Liver (tissue), 9 donors: ENCODE data around the gene EIF3L. TPM values are rescaled to one million over a fixed set of nuclear protein-coding genes. Genes with fewer than 3 reads are reported as not detected.

ENCODE experiments used
- DNase-seq: peaks from one replicate; pipeline ENCODE4 v3.0.0-alpha.2; 2017; ENCODE audit warnings: low spot score
- H3K27ac ChIP-seq, 2 donors: one replicate each; pipeline ENCODE4 v1.7.0; 2013; ENCODE audit warnings: inconsistent platforms in 2 of 2, low read length in 2 of 2, control low read depth in 1 of 2, low read depth in 1 of 2, mild to moderate bottlenecking in 1 of 2
- H3K27me3 ChIP-seq, 4 donors: one replicate each; pipeline versions ENCODE4 v1.6.1 to v1.7.0; 2013; ENCODE audit warnings: low read length in 3 of 4, inconsistent platforms in 1 of 4, mild to moderate bottlenecking in 1 of 4, moderate library complexity in 1 of 4; ENCODE audit not compliant: control insufficient read depth in 4 of 4, insufficient read depth in 4 of 4
- H3K36me3 ChIP-seq, 4 donors: one replicate each; pipeline versions ENCODE4 v1.6.1 to v1.7.0; 2013; ENCODE audit warnings: low read length in 3 of 4, mild to moderate bottlenecking in 3 of 4, low read depth in 1 of 4, moderate library complexity in 1 of 4; ENCODE audit not compliant: control insufficient read depth in 4 of 4, insufficient read depth in 3 of 4
- H3K4me1 ChIP-seq, 4 donors: one replicate each; pipeline versions ENCODE4 v1.6.1 to v1.7.0; 2013; ENCODE audit warnings: low read length in 3 of 4, mild to moderate bottlenecking in 3 of 4, moderate library complexity in 1 of 4; ENCODE audit not compliant: control insufficient read depth in 4 of 4, insufficient read depth in 4 of 4
- H3K4me3 ChIP-seq, 3 donors: one replicate each; pipeline versions ENCODE4 v1.6.1 to v1.7.0; 2013; ENCODE audit warnings: low read length in 3 of 3, control low read depth in 1 of 3, low read depth in 1 of 3, mild to moderate bottlenecking in 1 of 3
- H3K9ac ChIP-seq, 2 donors: one replicate each; pipeline ENCODE4 v1.7.0; 2013; ENCODE audit warnings: low read length in 2 of 2, mild to moderate bottlenecking in 2 of 2, moderate library complexity in 2 of 2, control low read depth in 1 of 2, low read depth in 1 of 2
- H3K9me3 ChIP-seq, 4 donors: one replicate each; pipeline versions ENCODE4 v1.6.1 to v1.7.0; 2013; ENCODE audit warnings: low read length in 3 of 4; ENCODE audit not compliant: control insufficient read depth in 4 of 4
- EGR1 ChIP-seq, 2 donors: IDR thresholded peaks; 2 replicates each; pipeline ENCODE4 v1.6.1; 2016 to 2018; ENCODE audit warnings: antibody characterized with exemption in 2 of 2, low read depth in 2 of 2
- FOXA1 ChIP-seq: IDR thresholded peaks from 2 replicates; pipeline ENCODE4 v1.6.1; 2016; ENCODE audit warnings: antibody characterized with exemption
- FOXA2 ChIP-seq: IDR thresholded peaks from 2 replicates; pipeline ENCODE4 v1.6.1; 2016; ENCODE audit warnings: antibody characterized with exemption
- GABPA ChIP-seq, 2 donors: IDR thresholded peaks in 1 of 2; conservative IDR thresholded peaks in 1 of 2; 2 replicates each; pipeline ENCODE4 v1.6.1; 2016; ENCODE audit warnings: antibody characterized with exemption in 2 of 2, mild to moderate bottlenecking in 1 of 2, moderate library complexity in 1 of 2
- HNF4A ChIP-seq, 2 donors: conservative IDR thresholded peaks; 2 replicates each; pipeline ENCODE4 v1.6.1; 2016; ENCODE audit warnings: antibody characterized with exemption in 2 of 2, mild to moderate bottlenecking in 2 of 2
- HNF4G ChIP-seq: IDR thresholded peaks from 2 replicates; pipeline ENCODE4 v1.6.1; 2016; ENCODE audit warnings: antibody characterized with exemption
- JUND ChIP-seq, 2 donors: IDR thresholded peaks; 2 replicates each; pipeline ENCODE4 v1.6.1; 2016; ENCODE audit warnings: antibody characterized with exemption in 2 of 2
- MAX ChIP-seq: IDR thresholded peaks from 2 replicates; pipeline ENCODE4 v1.6.1; 2016; ENCODE audit warnings: antibody characterized with exemption
- NR2F2 ChIP-seq: IDR thresholded peaks from 2 replicates; pipeline ENCODE4 v1.6.1; 2016; ENCODE audit warnings: antibody characterized with exemption
- RAD21 ChIP-seq, 2 donors: IDR thresholded peaks; 2 replicates each; pipeline ENCODE4 v1.6.1; 2016; ENCODE audit warnings: antibody characterized with exemption in 2 of 2, mild to moderate bottlenecking in 2 of 2
- REST ChIP-seq: IDR thresholded peaks from 2 replicates; pipeline ENCODE4 v1.6.1; 2016; ENCODE audit warnings: antibody characterized with exemption, mild to moderate bottlenecking
- RXRA ChIP-seq, 2 donors: IDR thresholded peaks; 2 replicates each; pipeline ENCODE4 v1.6.1; 2017 to 2018; ENCODE audit warnings: antibody characterized with exemption in 2 of 2, mild to moderate bottlenecking in 1 of 2
- TAF1 ChIP-seq: conservative IDR thresholded peaks from 2 replicates; pipeline ENCODE4 v1.6.1; 2016; ENCODE audit warnings: antibody characterized with exemption, mild to moderate bottlenecking
- YY1 ChIP-seq: IDR thresholded peaks from 2 replicates; pipeline ENCODE4 v1.6.1; 2016; ENCODE audit warnings: antibody characterized with exemption, mild to moderate bottlenecking
- WGBS: extraction: QIAGEN DNeasy Blood & Tissue Kit; methylation state at CpG from one replicate; pipeline ENCODE4 v1.1.7; 2013; 5-methylcytosine and 5-hydroxymethylcytosine counted together
- polyA plus RNA-seq, 2 donors: library from polyadenylated mRNA; stranded (reverse) in 1 of 2; unstranded in 1 of 2; fragments of 200-250 nt in 1 of 2; fragments of >200 nt in 1 of 2; fragmentation: Nextera tagmentation in 1 of 2; extraction: Ambion mirVana in 1 of 2; gene quantifications; one replicate each; pipeline versions ENCODE4 v1.2.1 to v1.2.3, GENCODE V29; 2013 to 2015
- total RNA-seq, 2 donors: library from RNA; depleted of rRNA; stranded (reverse); fragments of >200 nt; gene quantifications; one replicate each; pipeline ENCODE4 v1.2.3, GENCODE V29; 2014
- donor health status: healthy.
- donor health status: healthy.
- donor health status: healthy.
- donor health status: healthy.
- donor health status: healthy.

EIF3L gene
- total and polyA plus RNA-seq, 4 donors = 103 to 217 (median 111) TPM

GRCh38 chr22:37891926-37892325 lies 42.7 kb downstream of the EIF3L start:
- no peak for TF ChIP-seq GABPA (IDR thresholded peaks at IDR 0.05 in 1 of 2, conservative IDR thresholded peaks at IDR 0.05 in 1 of 2)
- no peak for TF ChIP-seq YY1
- TF ChIP-seq REST = no peak
- TF ChIP-seq HNF4G = no peak
- H3K9me3 ChIP-seq = no peaks in the 10 kb centered on the region
- H3K4me1 ChIP-seq = peaks cover 2 to 16% (median 10%) of the 10 kb centered on the region in 4 donors
- H3K4me3 ChIP-seq = no peak overlapping the region
- WGBS = 95% methylated on average over 3 of the region's 3 CpGs
- no peaks in the 10 kb centered on the region for H3K27me3 ChIP-seq
- no peak for DNase-seq
- H3K27ac ChIP-seq = no peak overlapping the region
- H3K36me3 ChIP-seq = peaks cover 6 to 31% (median 17%) of the 10 kb centered on the region in 4 donors
- no peak overlapping the region for H3K9ac ChIP-seq

GRCh38 chr22:37892566-37893335 lies 43.5 kb downstream of the EIF3L start:
- Histone ChIP-seq H3K9me3 (no peaks in the 10 kb centered on the region), H3K27ac (no peak overlapping the region), H3K27me3 (no peaks in the 10 kb centered on the region), H3K4me1 (peaks cover 2 to 17% (median 10%) of the 10 kb centered on the region in 4 donors), H3K4me3 (no peak overlapping the region), H3K36me3 (peaks cover 3 to 22% (median 15%) of the 10 kb centered on the region in 4 donors), H3K9ac (no peak overlapping the region)
- 68% methylated on average over 7 of the region's 7 CpGs for WGBS
- TF ChIP-seq REST = no peak
- no peak for TF ChIP-seq JUND (IDR thresholded peaks at IDR 0.05)
- TF ChIP-seq GABPA (IDR thresholded peaks at IDR 0.05 in 1 of 2, conservative IDR thresholded peaks at IDR 0.05 in 1 of 2) = no peak
- no peak for DNase-seq

- H3K9me3 ChIP-seq = no peaks in the 10 kb centered on the region
- no peak overlapping the region for H3K9ac ChIP-seq
- no peak for DNase-seq
- no peaks in the 10 kb centered on the region for H3K27me3 ChIP-seq
- 84% methylated on average over 5 of the region's 5 CpGs for WGBS
- peaks cover 3 to 14% (median 8%) of the 10 kb centered on the region in 4 donors for H3K36me3 ChIP-seq
- H3K4me1 ChIP-seq = peaks cover 2 to 17% (median 10%) of the 10 kb centered on the region in 4 donors
- H3K27ac ChIP-seq = no peak overlapping the region
- no peak overlapping the region for H3K4me3 ChIP-seq
- no peak for TF ChIP-seq FOXA2
- TF ChIP-seq REST = no peak
- TF ChIP-seq HNF4G = no peak
- no peak for TF ChIP-seq NR2F2
- TF ChIP-seq GABPA (IDR thresholded peaks at IDR 0.05 in 1 of 2, conservative IDR thresholded peaks at IDR 0.05 in 1 of 2) = no peak
- no peak for TF ChIP-seq HNF4A (conservative IDR thresholded peaks at IDR 0.05)
- no peak for TF ChIP-seq RXRA (IDR thresholded peaks at IDR 0.05)
- no peak for TF ChIP-seq YY1
- no peak for TF ChIP-seq JUND (IDR thresholded peaks at IDR 0.05)
- TF ChIP-seq TAF1 = no peak
- TF ChIP-seq RAD21 (IDR thresholded peaks at IDR 0.05) = no peak
- no peak for TF ChIP-seq EGR1 (IDR thresholded peaks at IDR 0.05; ENCODE audit: low read depth in 2 of 2)
- TF ChIP-seq FOXA1 = no peak
- TF ChIP-seq MAX = no peak
These were observed 44.4 kb downstream of the EIF3L start for GRCh38 chr22:37893583-37893983.
